ENCODE measurements around the gene HECTD1. TPM values are rescaled to one million over a fixed set of nuclear protein-coding genes. Genes with fewer than 3 reads are reported as not detected.
"Not testable (repeated sequence)": the region's sequence is repeated elsewhere in the genome, so short reads cannot be mapped to it uniquely, and the experiment has no call there.

HECTD1 gene
- total RNA-seq, 1 experiment from 2014 or later: 74.7 TPM

GRCh38 chr14:31090883-31091764 lies 116.5 kb downstream of the HECTD1 start:
- Histone ChIP-seq H3K27me3 (ENCODE audit: control insufficient read depth, insufficient read depth, low read length) (no peaks in the 10 kb centered on the region), H3K36me3 (replicated peaks; ENCODE audit: control insufficient read depth, insufficient read depth, low read length) (no peaks in the 10 kb centered on the region), H3K4me3 (ENCODE audit: insufficient read depth, low read depth, low read length) (no peak overlapping the region)
- no peak for DNase-seq

GRCh38 chr14:31086466-31086865 lies 121.1 kb downstream of the HECTD1 start:
- not testable (repeated sequence) for H3K4me3 ChIP-seq (ENCODE audit: insufficient read depth, low read depth, low read length); H3K27me3 ChIP-seq (ENCODE audit: control insufficient read depth, insufficient read depth, low read length); DNase-seq; H3K36me3 ChIP-seq (replicated peaks; ENCODE audit: control insufficient read depth, insufficient read depth, low read length)

GRCh38 chr14:31085027-31085426 lies 122.6 kb downstream of the HECTD1 start:
- DNase-seq: no peak
- Histone ChIP-seq H3K27me3 (ENCODE audit: control insufficient read depth, insufficient read depth, low read length) (no peaks in the 10 kb centered on the region), H3K36me3 (replicated peaks; ENCODE audit: control insufficient read depth, insufficient read depth, low read length) (no peaks in the 10 kb centered on the region), H3K4me3 (ENCODE audit: insufficient read depth, low read depth, low read length) (no peak overlapping the region)

- H3K27me3 ChIP-seq (ENCODE audit: control insufficient read depth, insufficient read depth, low read length): no peaks in the 10 kb centered on the region
- no peak overlapping the region for H3K4me3 ChIP-seq (ENCODE audit: insufficient read depth, low read depth, low read length)
- DNase-seq: peak; percentile 48
- H3K36me3 ChIP-seq (replicated peaks; ENCODE audit: control insufficient read depth, insufficient read depth, low read length): no peaks in the 10 kb centered on the region
These were observed 123.2 kb downstream of the HECTD1 start for GRCh38 chr14:31084385-31084784.

GRCh38 chr14:31083781-31084180 lies 123.8 kb downstream of the HECTD1 start:
- no peak for DNase-seq
- H3K4me3 ChIP-seq (ENCODE audit: insufficient read depth, low read depth, low read length): no peak overlapping the region

GRCh38 chr14:31080484-31080883 lies 127.1 kb downstream of the HECTD1 start:
- Histone ChIP-seq H3K27me3 (ENCODE audit: control insufficient read depth, insufficient read depth, low read length) (no peaks in the 10 kb centered on the region), H3K4me3 (ENCODE audit: insufficient read depth, low read depth, low read length) (no peak overlapping the region), H3K36me3 (replicated peaks; ENCODE audit: control insufficient read depth, insufficient read depth, low read length) (no peaks in the 10 kb centered on the region)
- no peak for DNase-seq

More at GRCh38 chr14:31083781-31084180, 123.8 kb downstream of the HECTD1 start:
- no peaks in the 10 kb centered on the region for H3K36me3 ChIP-seq (replicated peaks; ENCODE audit: control insufficient read depth, insufficient read depth, low read length)
- no peaks in the 10 kb centered on the region for H3K27me3 ChIP-seq (ENCODE audit: control insufficient read depth, insufficient read depth, low read length)

- Histone ChIP-seq H3K36me3 (replicated peaks; ENCODE audit: control insufficient read depth, insufficient read depth, low read length) (no peaks in the 10 kb centered on the region), H3K27me3 (ENCODE audit: control insufficient read depth, insufficient read depth, low read length) (no peaks in the 10 kb centered on the region), H3K4me3 (ENCODE audit: insufficient read depth, low read depth, low read length) (no peak overlapping the region)
- no peak for DNase-seq
These were observed 127.5 kb downstream of the HECTD1 start for GRCh38 chr14:31080056-31080455.

- DNase-seq: no peak
- Histone ChIP-seq H3K36me3 (replicated peaks; ENCODE audit: control insufficient read depth, insufficient read depth, low read length) (no peaks in the 10 kb centered on the region), H3K27me3 (ENCODE audit: control insufficient read depth, insufficient read depth, low read length) (no peaks in the 10 kb centered on the region), H3K4me3 (ENCODE audit: insufficient read depth, low read depth, low read length) (no peak overlapping the region)
These were observed 128.8 kb downstream of the HECTD1 start for GRCh38 chr14:31078766-31079165.

- Histone ChIP-seq H3K36me3 (replicated peaks; ENCODE audit: control insufficient read depth, insufficient read depth, low read length) (no peaks in the 10 kb centered on the region), H3K4me3 (ENCODE audit: insufficient read depth, low read depth, low read length) (no peak overlapping the region), H3K27me3 (ENCODE audit: control insufficient read depth, insufficient read depth, low read length) (no peaks in the 10 kb centered on the region)
- no peak for DNase-seq
These were observed 132.4 kb downstream of the HECTD1 start for GRCh38 chr14:31075144-31075543.

GRCh38 chr14:31071151-31071550 lies 136.4 kb downstream of the HECTD1 start:
- H3K27me3 ChIP-seq (ENCODE audit: control insufficient read depth, insufficient read depth, low read length): no peaks in the 10 kb centered on the region
- no peak for DNase-seq

GRCh38 chr14:31070431-31070830 lies 137.2 kb downstream of the HECTD1 start:
- H3K27me3 ChIP-seq (ENCODE audit: control insufficient read depth, insufficient read depth, low read length): no peaks in the 10 kb centered on the region
- H3K36me3 ChIP-seq (replicated peaks; ENCODE audit: control insufficient read depth, insufficient read depth, low read length): no peaks in the 10 kb centered on the region
- H3K4me3 ChIP-seq (ENCODE audit: insufficient read depth, low read depth, low read length): no peak overlapping the region
- no peak for DNase-seq

More at GRCh38 chr14:31071151-31071550, 136.4 kb downstream of the HECTD1 start:
- no peaks in the 10 kb centered on the region for H3K36me3 ChIP-seq (replicated peaks; ENCODE audit: control insufficient read depth, insufficient read depth, low read length)
- no peak overlapping the region for H3K4me3 ChIP-seq (ENCODE audit: insufficient read depth, low read depth, low read length)

GRCh38 chr14:31069343-31069742 lies 138.2 kb downstream of the HECTD1 start:
- Histone ChIP-seq H3K4me3 (ENCODE audit: insufficient read depth, low read depth, low read length) (no peak overlapping the region), H3K27me3 (ENCODE audit: control insufficient read depth, insufficient read depth, low read length) (no peaks in the 10 kb centered on the region), H3K36me3 (replicated peaks; ENCODE audit: control insufficient read depth, insufficient read depth, low read length) (no peaks in the 10 kb centered on the region)
- no peak for DNase-seq

GRCh38 chr14:31068235-31068634 lies 139.4 kb downstream of the HECTD1 start:
- H3K36me3 ChIP-seq (replicated peaks; ENCODE audit: control insufficient read depth, insufficient read depth, low read length): no peaks in the 10 kb centered on the region
- no peak overlapping the region for H3K4me3 ChIP-seq (ENCODE audit: insufficient read depth, low read depth, low read length)
- no peak for DNase-seq
- no peaks in the 10 kb centered on the region for H3K27me3 ChIP-seq (ENCODE audit: control insufficient read depth, insufficient read depth, low read length)

- H3K36me3 ChIP-seq (replicated peaks; ENCODE audit: control insufficient read depth, insufficient read depth, low read length); H3K27me3 ChIP-seq (ENCODE audit: control insufficient read depth, insufficient read depth, low read length); H3K4me3 ChIP-seq (ENCODE audit: insufficient read depth, low read depth, low read length); DNase-seq: not testable (repeated sequence)
These were observed 144.7 kb downstream of the HECTD1 start for GRCh38 chr14:31062908-31063307.

- no peak for DNase-seq
These were observed 147.2 kb downstream of the HECTD1 start for GRCh38 chr14:31060253-31060875.

More at GRCh38 chr14:31060253-31060875, 147.2 kb downstream of the HECTD1 start:
- H3K27me3 ChIP-seq (ENCODE audit: control insufficient read depth, insufficient read depth, low read length): no peaks in the 10 kb centered on the region
- no peaks in the 10 kb centered on the region for H3K36me3 ChIP-seq (replicated peaks; ENCODE audit: control insufficient read depth, insufficient read depth, low read length)
- no peak overlapping the region for H3K4me3 ChIP-seq (ENCODE audit: insufficient read depth, low read depth, low read length)
